Sigmoid colon (tissue), 7 donors: ENCODE results near the gene SETBP1. TPM values are rescaled to one million over a fixed set of nuclear protein-coding genes. Genes with fewer than 3 reads are reported as not detected.

Experiments
- DNase-seq: peaks from one replicate; pipeline ENCODE4 v3.0.0-alpha.2; 2019
- H3K27ac ChIP-seq, 4 donors: fragments of 200-600 bp; sonication (generic); one replicate each; pipeline ENCODE4 v1.5.1; 2016 to 2019; ENCODE audit warnings: mild to moderate bottlenecking in 1 of 4
- H3K27me3 ChIP-seq, 3 donors: fragments of 200-600 bp; sonication (generic); one replicate each; pipeline ENCODE4 v1.5.1; 2019; ENCODE audit warnings: mild to moderate bottlenecking in 1 of 3
- H3K36me3 ChIP-seq, 4 donors: fragments of 200-600 bp; sonication (generic); one replicate each; pipeline ENCODE4 v1.5.1; 2016 to 2019
- H3K4me1 ChIP-seq, 4 donors: fragments of 200-600 bp; sonication (generic); one replicate each; pipeline ENCODE4 v1.5.1; 2017 to 2019
- H3K4me3 ChIP-seq, 4 donors: fragments of 200-600 bp; sonication (generic); one replicate each; pipeline ENCODE4 v1.5.1; 2017 to 2019; ENCODE audit warnings: mild to moderate bottlenecking in 2 of 4, moderate library complexity in 1 of 4
- H3K9me3 ChIP-seq, 4 donors: fragments of 200-600 bp in 3 of 4; sonication (generic) in 3 of 4; one replicate each; pipeline versions ENCODE4 v1.5.1 to v1.6.1; 2013 to 2019
- EP300 ChIP-seq, 4 donors: sonication (generic); formaldehyde crosslinking; IDR thresholded peaks; one replicate each; pipeline ENCODE4 v1.6.1; 2017; ENCODE audit warnings: antibody characterized with exemption in 4 of 4
- POLR2A ChIP-seq, 2 donors: fragments of 450-650 bp; IDR thresholded peaks; one replicate each; pipeline ENCODE4 v1.6.1; 2016; ENCODE audit warnings: antibody characterized with exemption in 2 of 2, mild to moderate bottlenecking in 2 of 2, moderate library complexity in 2 of 2
- POLR2AphosphoS5 ChIP-seq, 4 donors: sonication (generic); formaldehyde crosslinking; IDR thresholded peaks; one replicate each; pipeline ENCODE4 v1.6.1; 2017; ENCODE audit warnings: antibody characterized with exemption in 4 of 4
- WGBS, 2 donors: extraction: QIAGEN DNeasy Blood & Tissue Kit; methylation state at CpG; one replicate each; pipeline ENCODE4 v1.1.7; 2013; 5-methylcytosine and 5-hydroxymethylcytosine counted together
- intact Hi-C: fragments of 100-400 bp; cut with DNase I; formaldehyde crosslinking; loops from one replicate; pipeline ENCODE4 v1.15.1; 2023
- polyA plus RNA-seq, 3 donors: library from polyadenylated mRNA; stranded (reverse); fragments of 200-250 nt; gene quantifications; one replicate each; pipeline ENCODE4 v1.2.3, GENCODE V29; 2013
- total RNA-seq, 4 donors: library from RNA; depleted of rRNA; stranded (reverse); fragments of >200 nt; gene quantifications; one replicate each; pipeline ENCODE4 v1.1.0, GENCODE V29; 2016
- TF ChIP-seq, protein P1 (sequence below), 4 experiments: fragments of 450-650 bp in 3 of 4; fragments of 200-600 bp in 1 of 4; IDR thresholded peaks; one replicate each; pipeline ENCODE4 v1.5.1; 2016 to 2019; ENCODE audit warnings: antibody characterized with exemption in 4 of 4, mild to moderate bottlenecking in 3 of 4, moderate library complexity in 2 of 4
- donor health status: healthy with polysubstance abuse.
- donor health status: Bipolar disorder and iron deficiency.
- donor health status: healthy.

The SETBP1 gene
- total and polyA plus RNA-seq, 7 donors = 0.69 to 100 (median 67.9) TPM

DNA sequence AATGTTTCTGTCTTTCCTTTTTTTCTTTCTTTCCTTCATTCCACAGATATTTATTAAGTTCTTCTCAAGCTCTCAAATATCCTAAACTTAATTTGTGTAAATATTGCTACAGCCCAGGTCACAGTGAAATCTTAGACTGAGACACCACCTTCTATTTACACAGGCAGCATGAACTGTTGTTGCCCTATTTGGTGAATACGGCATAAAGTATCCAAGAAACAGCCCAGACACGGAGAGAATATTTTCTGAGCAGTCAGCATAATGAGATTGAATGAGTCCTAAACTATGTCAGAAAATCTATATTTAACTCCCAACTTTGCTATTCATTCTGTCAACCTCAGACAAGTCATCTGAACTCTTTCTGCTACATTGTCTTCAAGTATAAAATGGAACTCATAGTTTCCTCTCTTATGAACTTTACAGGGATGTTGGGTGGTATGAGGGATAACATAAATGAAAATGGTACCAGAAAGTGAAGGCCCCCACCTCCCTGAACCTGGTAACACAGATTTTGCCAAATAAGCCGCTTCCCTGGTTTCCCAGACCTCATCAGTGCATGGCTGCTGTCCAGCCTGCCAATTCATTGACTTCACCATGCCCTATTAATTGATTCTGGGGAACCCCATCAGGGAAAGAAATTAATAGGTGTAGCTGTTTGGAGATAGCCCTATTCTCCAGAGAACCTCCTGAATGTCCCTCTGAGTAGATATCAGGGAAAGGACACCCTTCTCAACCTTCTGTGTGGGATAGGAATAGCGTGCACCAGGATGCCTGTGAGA is 235.9 kb downstream of the SETBP1 start:
- peaks cover 0 to 47% (median 34%) of the 10 kb centered on the region in 4 donors for H3K4me1 ChIP-seq
- H3K4me3 ChIP-seq = no peak overlapping the region
- WGBS, 2 donors = 81 to 88% methylated on average over 4 of the region's 4 CpGs
- H3K9me3 ChIP-seq = no peaks in the 10 kb centered on the region
- H3K36me3 ChIP-seq = no peaks in the 10 kb centered on the region
- DNase-seq = no peak
- peak overlapping the region; percentile 50 to 71 (median 64) for H3K27ac ChIP-seq
- intact Hi-C loops = no loop called here
- TF ChIP-seq POLR2AphosphoS5 (IDR thresholded peaks at IDR 0.05) = no peak
- TF ChIP-seq EP300 (IDR thresholded peaks at IDR 0.05) = no peak
- TF ChIP-seq, protein P1, sequence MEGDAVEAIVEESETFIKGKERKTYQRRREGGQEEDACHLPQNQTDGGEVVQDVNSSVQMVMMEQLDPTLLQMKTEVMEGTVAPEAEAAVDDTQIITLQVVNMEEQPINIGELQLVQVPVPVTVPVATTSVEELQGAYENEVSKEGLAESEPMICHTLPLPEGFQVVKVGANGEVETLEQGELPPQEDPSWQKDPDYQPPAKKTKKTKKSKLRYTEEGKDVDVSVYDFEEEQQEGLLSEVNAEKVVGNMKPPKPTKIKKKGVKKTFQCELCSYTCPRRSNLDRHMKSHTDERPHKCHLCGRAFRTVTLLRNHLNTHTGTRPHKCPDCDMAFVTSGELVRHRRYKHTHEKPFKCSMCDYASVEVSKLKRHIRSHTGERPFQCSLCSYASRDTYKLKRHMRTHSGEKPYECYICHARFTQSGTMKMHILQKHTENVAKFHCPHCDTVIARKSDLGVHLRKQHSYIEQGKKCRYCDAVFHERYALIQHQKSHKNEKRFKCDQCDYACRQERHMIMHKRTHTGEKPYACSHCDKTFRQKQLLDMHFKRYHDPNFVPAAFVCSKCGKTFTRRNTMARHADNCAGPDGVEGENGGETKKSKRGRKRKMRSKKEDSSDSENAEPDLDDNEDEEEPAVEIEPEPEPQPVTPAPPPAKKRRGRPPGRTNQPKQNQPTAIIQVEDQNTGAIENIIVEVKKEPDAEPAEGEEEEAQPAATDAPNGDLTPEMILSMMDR (IDR thresholded peaks at IDR 0.05) = no peak
- TF ChIP-seq POLR2A (IDR thresholded peaks at IDR 0.05) = no peak
- H3K27me3 ChIP-seq = no peaks in the 10 kb centered on the region

DNA sequence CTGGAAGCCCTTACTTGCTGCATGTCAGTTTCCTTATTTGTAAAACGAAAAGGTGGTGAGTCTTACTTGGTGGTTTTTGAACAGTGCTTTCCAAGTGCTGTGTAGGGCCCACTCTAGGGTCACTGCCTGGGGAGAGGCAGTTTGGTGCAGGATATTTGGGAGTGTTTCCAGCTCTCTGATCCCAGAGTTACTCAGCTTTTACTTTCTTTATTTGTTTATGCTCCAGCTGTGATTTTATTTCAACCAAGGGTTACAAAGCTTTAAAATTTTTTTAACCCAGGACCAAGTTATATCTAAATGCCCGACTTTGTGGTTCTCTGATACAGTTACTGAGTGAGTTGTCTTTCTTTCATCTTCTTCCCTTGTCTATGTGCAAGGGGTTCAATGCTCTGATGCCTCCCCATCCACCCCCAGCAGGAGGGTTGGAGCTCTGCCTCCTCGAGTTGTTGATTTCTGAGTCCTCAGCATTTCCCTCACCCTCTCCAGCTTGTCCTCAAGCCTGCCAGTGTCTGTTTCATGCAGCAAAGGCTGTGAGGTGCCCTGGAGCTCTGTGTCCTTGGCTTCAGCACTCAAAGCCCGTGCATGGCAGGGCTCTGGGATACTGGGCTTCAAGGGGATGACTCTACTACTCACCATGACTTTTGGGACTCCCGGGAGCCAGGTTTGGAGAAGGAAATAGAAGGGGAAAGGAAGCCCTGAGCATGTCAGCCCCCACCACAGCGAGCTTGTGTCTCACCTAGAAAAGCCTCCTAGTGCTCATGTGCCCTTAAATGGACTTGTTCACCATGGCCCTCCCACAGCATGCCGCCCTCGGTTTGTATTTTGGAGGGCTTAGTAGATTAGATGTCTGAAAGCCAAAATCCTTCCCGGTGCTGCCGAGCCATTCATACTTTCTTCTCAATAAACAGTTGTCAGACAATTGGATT is 236.8 kb downstream of the SETBP1 start:
- H3K27ac ChIP-seq = peak overlapping the region; percentile 50 to 71 (median 64)
- no peaks in the 10 kb centered on the region for H3K27me3 ChIP-seq
- H3K4me1 ChIP-seq = peaks cover 0 to 47% (median 34%) of the 10 kb centered on the region in 4 donors
- no peaks in the 10 kb centered on the region for H3K9me3 ChIP-seq
- WGBS, 2 donors = 46 to 69% methylated on average over 10 of the region's 10 CpGs
- DNase-seq = no peak
- intact Hi-C loops = no loop called here
- no peak overlapping the region for H3K4me3 ChIP-seq
- TF ChIP-seq EP300 (IDR thresholded peaks at IDR 0.05) (no peak), POLR2AphosphoS5 (IDR thresholded peaks at IDR 0.05) (no peak), POLR2A (IDR thresholded peaks at IDR 0.05) (no peak)
- TF ChIP-seq, protein P1 (IDR thresholded peaks at IDR 0.05) = no peak
- H3K36me3 ChIP-seq = no peaks in the 10 kb centered on the region

DNA sequence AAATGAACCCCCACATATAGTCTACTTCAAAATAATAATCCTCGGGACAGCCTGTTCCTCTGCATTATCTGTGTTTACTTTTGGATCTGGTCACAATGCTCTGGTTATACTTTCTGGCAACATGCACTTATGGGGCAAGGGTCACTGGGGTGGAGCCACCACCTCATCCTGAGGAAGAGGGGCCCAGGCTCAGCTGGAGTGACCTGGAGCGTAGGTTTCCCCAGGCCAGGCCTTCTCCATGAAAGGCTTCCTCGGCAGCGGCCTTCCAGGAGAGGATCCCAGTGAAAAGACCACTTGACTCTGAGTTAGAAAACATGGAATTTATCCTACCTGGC is 237.4 kb downstream of the SETBP1 start:
- peak in 2 of 4 donors; percentile 6 to 10 for TF ChIP-seq POLR2AphosphoS5 (IDR thresholded peaks at IDR 0.05)
- TF ChIP-seq, protein P1 (IDR thresholded peaks at IDR 0.05) = no peak
- peak in 1 of 4 donors; percentile 52 for TF ChIP-seq EP300 (IDR thresholded peaks at IDR 0.05)
- no peak for TF ChIP-seq POLR2A (IDR thresholded peaks at IDR 0.05)
- peaks cover 0 to 46% (median 34%) of the 10 kb centered on the region in 4 donors for H3K4me1 ChIP-seq
- peak overlapping the region; percentile 50 to 71 (median 64) for H3K27ac ChIP-seq
- WGBS, 2 donors = 69 to 85% methylated on average over 4 of the region's 4 CpGs
- H3K36me3 ChIP-seq = no peaks in the 10 kb centered on the region
- intact Hi-C loops = no loop called here
- DNase-seq = no peak
- H3K27me3 ChIP-seq = no peaks in the 10 kb centered on the region
- H3K4me3 ChIP-seq = no peak overlapping the region
- H3K9me3 ChIP-seq = no peaks in the 10 kb centered on the region

DNA sequence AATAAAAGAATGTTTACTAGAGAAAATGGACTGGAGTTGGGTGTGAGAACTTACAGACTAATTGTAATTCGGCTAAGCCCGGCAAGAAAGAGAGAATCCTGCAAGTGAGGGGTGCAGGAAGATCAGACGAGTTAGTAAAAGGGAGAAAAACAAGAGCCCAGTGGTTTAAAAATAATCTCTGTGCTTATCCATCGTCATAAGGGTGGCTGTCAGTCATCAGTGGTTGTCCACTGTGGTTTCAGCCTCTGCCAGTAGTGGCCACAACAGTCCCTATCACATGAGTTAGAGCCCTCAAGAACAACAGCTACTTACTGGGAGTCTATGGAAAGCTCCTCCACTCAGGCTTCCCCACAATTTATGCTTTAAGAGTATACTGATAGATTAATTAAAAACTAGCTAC is 239.8 kb downstream of the SETBP1 start:
- 87 to 90% methylated on average over 4 of the region's 4 CpGs for WGBS, 2 donors
- Histone ChIP-seq H3K27me3 (no peaks in the 10 kb centered on the region), H3K9me3 (no peaks in the 10 kb centered on the region), H3K36me3 (no peaks in the 10 kb centered on the region), H3K4me3 (no peak overlapping the region), H3K27ac (no peak overlapping the region), H3K4me1 (peaks cover 2 to 47% (median 36%) of the 10 kb centered on the region in 4 donors)
- intact Hi-C loops = loop anchor here (10.0 kb wide), 1 partner anchor 94 kb away; no protein-coding TSS in a partner anchor
- no peak for DNase-seq
- no peak for TF ChIP-seq POLR2A (IDR thresholded peaks at IDR 0.05)
- TF ChIP-seq POLR2AphosphoS5 (IDR thresholded peaks at IDR 0.05) = no peak
- TF ChIP-seq EP300 (IDR thresholded peaks at IDR 0.05) = no peak
- TF ChIP-seq, protein P1 (IDR thresholded peaks at IDR 0.05) = no peak
